ENCODE data around the gene OR5K1. TPM values are rescaled to one million over a fixed set of nuclear protein-coding genes. Genes with fewer than 3 reads are reported as not detected.

The OR5K1 gene
- total RNA-seq, 4 donors from 2014 or later = not detected

- no peak overlapping the region for H3K27ac ChIP-seq
- in situ Hi-C loops (cut with MboI; ENCODE audit: low pct_ligation_motif_present in 1 of 4, low pct_unique_long_range_greater_than_20kb in 1 of 4, low sequenced_read_pairs in 3 of 4) (no loop called here), intact Hi-C loops (cut with DNase I; ENCODE audit: low total_unique reads) (no loop called here)
- no peaks in the 10 kb centered on the region for H3K27me3 ChIP-seq
- no peak for TF ChIP-seq EP300 (IDR thresholded peaks at IDR 0.05; ENCODE audit: low read depth)
- no peak for TF ChIP-seq POLR2AphosphoS5 (IDR thresholded peaks at IDR 0.05)
- TF ChIP-seq CTCF (IDR thresholded peaks at IDR 0.05) = no peak
- TF ChIP-seq POLR2A (IDR thresholded peaks at IDR 0.05) = no peak
- no peaks in the 10 kb centered on the region for H3K36me3 ChIP-seq
- no peak for DNase-seq
- no peak overlapping the region for H3K4me3 ChIP-seq
- no peaks in the 10 kb centered on the region for H3K4me1 ChIP-seq
- peaks cover 0 to 5% of the 10 kb centered on the region in 2 donors for H3K9me3 ChIP-seq
Measured at GRCh38 chr3:98453827-98454226, 9.2 kb upstream of the OR5K1 start.

GRCh38 chr3:98454929-98455328 is 8.1 kb upstream of the OR5K1 start:
- Histone ChIP-seq H3K27ac (no peak overlapping the region), H3K4me3 (no peak overlapping the region), H3K9me3 (peaks cover 0 to 5% of the 10 kb centered on the region in 2 donors), H3K27me3 (no peaks in the 10 kb centered on the region), H3K36me3 (no peaks in the 10 kb centered on the region), H3K4me1 (no peaks in the 10 kb centered on the region)
- TF ChIP-seq POLR2A (IDR thresholded peaks at IDR 0.05) = no peak
- TF ChIP-seq EP300 (IDR thresholded peaks at IDR 0.05; ENCODE audit: low read depth) = no peak
- no peak for TF ChIP-seq CTCF (IDR thresholded peaks at IDR 0.05)
- no peak for TF ChIP-seq POLR2AphosphoS5 (IDR thresholded peaks at IDR 0.05)
- intact Hi-C loops (cut with DNase I; ENCODE audit: low total_unique reads) (no loop called here), in situ Hi-C loops (cut with MboI; ENCODE audit: low pct_ligation_motif_present in 1 of 4, low pct_unique_long_range_greater_than_20kb in 1 of 4, low sequenced_read_pairs in 3 of 4) (no loop called here)
- DNase-seq = no peak
- WGBS, 2 donors (ENCODE audit: low coverage in 1 of 2) = 90 to 93% methylated on average over 1 of the region's 1 CpG

GRCh38 chr3:98457543-98457942 is 5.5 kb upstream of the OR5K1 start:
- DNase-seq = no peak
- Histone ChIP-seq H3K4me1 (no peaks in the 10 kb centered on the region), H3K27me3 (no peaks in the 10 kb centered on the region), H3K9me3 (peaks cover 0 to 5% of the 10 kb centered on the region in 2 donors), H3K27ac (no peak overlapping the region), H3K36me3 (no peaks in the 10 kb centered on the region), H3K4me3 (no peak overlapping the region)
- in situ Hi-C loops (cut with MboI; ENCODE audit: low pct_ligation_motif_present in 1 of 4, low pct_unique_long_range_greater_than_20kb in 1 of 4, low sequenced_read_pairs in 3 of 4) (no loop called here), intact Hi-C loops (cut with DNase I; ENCODE audit: low total_unique reads) (no loop called here)
- TF ChIP-seq POLR2A (IDR thresholded peaks at IDR 0.05) (no peak), EP300 (IDR thresholded peaks at IDR 0.05; ENCODE audit: low read depth) (no peak), CTCF (IDR thresholded peaks at IDR 0.05) (no peak), POLR2AphosphoS5 (IDR thresholded peaks at IDR 0.05) (no peak)
- 81 to 90% methylated on average over 2 of the region's 2 CpGs for WGBS, 2 donors (ENCODE audit: low coverage in 1 of 2)

GRCh38 chr3:98460220-98460619 is 2.8 kb upstream of the OR5K1 start:
- TF ChIP-seq EP300 (IDR thresholded peaks at IDR 0.05; ENCODE audit: low read depth) (no peak), CTCF (IDR thresholded peaks at IDR 0.05) (no peak), POLR2A (IDR thresholded peaks at IDR 0.05) (no peak), POLR2AphosphoS5 (IDR thresholded peaks at IDR 0.05) (no peak)
- Histone ChIP-seq H3K27me3 (no peaks in the 10 kb centered on the region), H3K27ac (no peak overlapping the region), H3K9me3 (peaks cover 4 to 5% of the 10 kb centered on the region in 2 donors), H3K36me3 (no peaks in the 10 kb centered on the region), H3K4me3 (no peak overlapping the region), H3K4me1 (no peaks in the 10 kb centered on the region)
- intact Hi-C loops (cut with DNase I; ENCODE audit: low total_unique reads) = no loop called here
- in situ Hi-C loops (cut with MboI; ENCODE audit: low pct_ligation_motif_present in 1 of 4, low pct_unique_long_range_greater_than_20kb in 1 of 4, low sequenced_read_pairs in 3 of 4) = no loop called here
- DNase-seq = no peak
